GM12878 (cell line): ENCODE measurements around the gene SDK2.

ENCODE experiments used
- ATF2 ChIP-seq: IDR thresholded peaks from 2 replicates; pipeline ENCODE4 v1.6.1; 2012; ENCODE audit warnings: low read length, inconsistent platforms
- BRCA1 ChIP-seq: IDR thresholded peaks from 2 replicates; pipeline ENCODE4 v1.6.1; 2011; ENCODE audit warnings: low read depth, low read length, improper control_type of control experiment
- CTCF ChIP-seq, 3 experiments: IDR thresholded peaks in 2 of 3; conservative IDR thresholded peaks in 1 of 3; 2 replicates each; pipeline ENCODE4 v1.5.1; 2011; ENCODE audit warnings: low read depth in 3 of 3, low read length in 3 of 3, mild to moderate bottlenecking in 3 of 3, control low read depth in 2 of 3, moderate library complexity in 2 of 3, inconsistent platforms in 1 of 3, mixed read lengths in 1 of 3; ENCODE audit not compliant: control insufficient read depth in 2 of 3, insufficient read depth in 1 of 3; ENCODE audit errors: extremely low read depth in 1 of 3
- E2F8 ChIP-seq: fragments of 450-650 bp; IDR thresholded peaks from 2 replicates; pipeline ENCODE4 v1.6.1; 2018; ENCODE audit warnings: mild to moderate bottlenecking, low read depth, moderate library complexity; ENCODE audit not compliant: partially characterized antibody
- POLR2A ChIP-seq: IDR thresholded peaks from 2 replicates; pipeline ENCODE4 v1.6.1; 2011; ENCODE audit warnings: low read depth, mild to moderate bottlenecking, low read length
- RAD21 ChIP-seq: IDR thresholded peaks from 2 replicates; pipeline ENCODE4 v1.6.1; 2011; ENCODE audit warnings: mild to moderate bottlenecking, low read depth, low read length, moderate library complexity; ENCODE audit not compliant: insufficient read depth
- TARDBP ChIP-seq: IDR thresholded peaks from 2 replicates; pipeline ENCODE4 v1.6.1; 2016; ENCODE audit warnings: borderline replicate concordance

GRCh38 chr17:73414171-73414955 is 229.9 kb downstream of the SDK2 start:
- no peak for TF ChIP-seq E2F8
- TF ChIP-seq TARDBP: no peak
- TF ChIP-seq CTCF (IDR thresholded peaks at IDR 0.05 in 2 of 3, conservative IDR thresholded peaks at IDR 0.05 in 1 of 3; ENCODE audit: control insufficient read depth in 2 of 3, extremely low read depth in 1 of 3, insufficient read depth in 1 of 3, low read depth in 3 of 3, low read length in 3 of 3): no peak
- TF ChIP-seq BRCA1: no peak
- TF ChIP-seq POLR2A: no peak
- TF ChIP-seq RAD21: no peak
- TF ChIP-seq ATF2: no peak
